Ureter (tissue), 1 donor: ENCODE data around the gene CNPY4. TPM values are rescaled to one million over a fixed set of nuclear protein-coding genes. Genes with fewer than 3 reads are reported as not detected.

Source experiments
- DNase-seq: peaks from one replicate; pipeline ENCODE4 v3.0.0-alpha.2; 2020; ENCODE audit warnings: low spot score
- total RNA-seq: library from RNA; stranded (reverse); gene quantifications from one replicate; pipeline ENCODE4 v1.2.4, GENCODE V29; 2023
- donor health status: DM: yes; HTN: yes; CAD: no.

The CNPY4 gene
- total RNA-seq, 1 donor from 2014 or later = 8.7 TPM

- DNase-seq = peak; percentile 99
These were observed 29.3 kb downstream of the CNPY4 start, which contains the start of gene LAMTOR4 for GRCh38 chr7:100148559-100149328. TSS of gene LAMTOR4 (plus strand) at chr7:100148918. CDS start at chr7:100148973, 55 bp downstream.

DNA sequence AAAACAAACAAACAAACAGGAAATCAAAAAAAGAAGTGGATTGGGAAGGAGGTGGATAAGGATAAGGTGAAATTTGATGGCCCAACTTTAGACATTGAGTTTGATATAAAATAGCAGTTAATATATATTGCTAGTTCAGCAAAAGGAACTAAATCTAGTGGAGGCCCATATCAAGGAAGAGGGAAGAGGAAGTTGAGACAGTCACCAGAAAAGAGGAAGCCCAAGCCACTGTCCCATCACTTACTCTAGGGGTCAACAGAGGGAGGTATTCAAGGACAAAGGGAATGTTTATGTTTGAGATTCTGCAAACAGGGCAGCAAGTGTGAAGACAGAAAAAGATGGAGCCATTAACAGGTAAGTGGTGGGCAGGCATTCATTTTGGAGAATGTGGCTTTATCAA lies 33.0 kb downstream of the CNPY4 start:
- DNase-seq = no peak

DNA sequence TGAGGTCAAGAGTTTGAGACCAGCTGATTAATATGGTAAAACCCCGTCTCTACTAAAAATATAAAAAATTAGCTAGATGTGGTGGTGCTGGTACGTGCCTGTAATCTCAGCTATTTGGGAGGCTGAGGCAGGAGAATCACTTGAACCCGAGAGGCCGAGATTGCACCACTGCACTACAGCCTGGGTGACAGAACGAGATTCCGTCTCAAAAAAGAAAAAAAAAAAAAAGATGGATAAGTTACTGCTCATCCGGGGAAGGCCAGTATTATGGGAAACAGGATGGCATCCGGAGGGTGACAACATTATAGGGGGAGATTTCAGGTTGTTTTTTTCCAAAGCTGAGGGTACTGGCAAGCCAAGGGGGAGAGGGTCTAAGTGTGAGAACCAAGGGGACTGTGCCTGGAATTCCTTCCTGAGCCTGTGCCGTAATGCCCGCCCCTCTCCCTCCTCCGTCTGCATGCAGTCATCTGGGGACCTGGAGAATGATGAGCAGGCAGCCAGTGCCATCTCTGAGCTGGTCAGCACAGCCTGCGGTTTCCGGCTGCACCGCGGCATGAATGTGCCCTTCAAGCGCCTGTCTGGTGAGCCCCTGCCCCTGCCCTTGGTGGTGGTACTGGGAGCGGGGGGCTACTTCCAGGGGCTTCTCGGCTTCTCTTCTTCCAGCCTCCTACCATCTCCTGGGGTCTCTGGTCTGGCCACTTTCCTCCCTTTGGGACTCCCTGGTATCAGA lies 33.7 kb downstream of the CNPY4 start:
- no peak for DNase-seq

GRCh38 chr7:100153708-100154535 lies 34.5 kb downstream of the CNPY4 start:
- DNase-seq = peak; percentile 40

- peak; percentile 44 for DNase-seq
These were observed 35.4 kb downstream of the CNPY4 start for GRCh38 chr7:100154651-100155491.

- DNase-seq = no peak
These were observed 36.3 kb downstream of the CNPY4 start for GRCh38 chr7:100155553-100156317.

GRCh38 chr7:100156331-100157068 lies 37.1 kb downstream of the CNPY4 start:
- DNase-seq = no peak

- DNase-seq = peak; percentile 48
These were observed 37.6 kb downstream of the CNPY4 start for GRCh38 chr7:100157069-100157333.

DNA sequence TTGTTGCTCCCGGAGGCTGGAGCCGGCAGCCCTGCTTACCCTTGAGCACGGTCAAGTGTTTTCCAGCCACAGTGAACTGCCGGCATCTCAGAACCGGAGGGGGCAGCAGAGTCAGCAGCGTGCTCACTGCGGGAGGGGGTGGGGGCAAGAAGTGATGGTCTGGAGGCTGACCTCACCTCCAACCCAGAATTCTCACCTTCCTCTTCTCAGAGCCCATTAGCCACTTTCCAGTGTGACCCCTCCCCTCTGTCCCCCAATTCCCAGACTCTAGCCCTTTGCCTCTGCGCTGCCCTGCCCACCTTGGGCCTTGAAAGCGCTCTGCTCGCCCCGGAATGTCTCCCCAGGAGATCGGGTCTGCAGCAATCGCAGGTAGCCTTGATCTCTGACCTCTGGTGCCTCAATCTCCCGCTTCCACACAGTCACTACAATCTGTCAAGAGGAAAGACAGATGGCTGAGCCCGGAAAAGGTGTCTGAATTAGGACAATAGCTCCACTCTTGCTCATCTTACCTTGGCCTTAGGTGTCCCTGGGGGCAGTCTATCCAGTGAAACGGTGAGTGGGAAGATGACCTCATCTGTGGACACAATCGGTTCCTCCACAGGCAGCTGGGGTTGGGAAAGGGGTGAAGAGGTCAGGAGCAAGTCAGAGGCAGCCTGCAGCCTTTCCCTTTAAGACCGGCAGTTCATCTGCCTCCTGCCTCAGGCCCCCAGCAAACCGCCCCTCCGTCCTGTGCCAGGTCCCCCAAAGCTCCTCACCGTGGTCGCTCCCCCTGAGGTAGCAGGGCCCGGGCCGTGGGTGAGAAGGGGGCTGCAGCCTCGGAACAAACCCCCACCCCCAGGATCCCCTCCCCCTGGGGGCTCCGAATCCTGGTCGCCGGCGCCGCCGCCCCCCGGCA lies 38.1 kb downstream of the CNPY4 start:
- DNase-seq = peak; percentile 44

GRCh38 chr7:100158229-100159098 lies 39.0 kb downstream of the CNPY4 start, which contains the start of gene TRAPPC14:
TSS of gene TRAPPC14 (minus strand) at chr7:100158723. CDS start at chr7:100158499, 224 bp downstream.
- DNase-seq = peak; percentile 93

DNA sequence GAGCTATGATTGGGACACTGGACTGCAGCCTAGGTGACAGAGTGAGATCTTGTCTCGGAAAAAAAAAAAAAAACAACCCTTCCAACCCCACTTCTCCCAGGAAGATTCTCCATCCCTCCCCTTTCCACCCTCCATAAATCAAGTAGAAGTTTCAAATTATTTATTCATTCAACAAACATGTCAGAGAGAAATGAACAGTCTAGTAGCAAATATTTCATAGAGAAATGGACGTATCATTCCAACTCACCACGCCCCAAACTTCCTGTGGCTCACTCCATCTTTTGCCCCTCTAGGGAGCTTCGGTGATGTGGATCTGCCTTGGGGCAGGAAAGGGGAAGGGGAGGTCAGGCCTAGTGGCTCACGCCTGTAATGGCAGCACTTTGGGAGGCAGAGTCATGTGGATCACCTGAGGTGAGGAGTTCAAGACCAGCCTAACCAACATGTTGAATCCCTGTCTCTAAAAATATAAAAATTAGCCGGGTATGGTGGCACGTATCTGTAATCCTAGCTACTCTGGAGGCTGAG lies 39.7 kb downstream of the CNPY4 start:
- no peak for DNase-seq

- no peak for DNase-seq
These were observed 40.6 kb downstream of the CNPY4 start for GRCh38 chr7:100160067-100160466.

DNA sequence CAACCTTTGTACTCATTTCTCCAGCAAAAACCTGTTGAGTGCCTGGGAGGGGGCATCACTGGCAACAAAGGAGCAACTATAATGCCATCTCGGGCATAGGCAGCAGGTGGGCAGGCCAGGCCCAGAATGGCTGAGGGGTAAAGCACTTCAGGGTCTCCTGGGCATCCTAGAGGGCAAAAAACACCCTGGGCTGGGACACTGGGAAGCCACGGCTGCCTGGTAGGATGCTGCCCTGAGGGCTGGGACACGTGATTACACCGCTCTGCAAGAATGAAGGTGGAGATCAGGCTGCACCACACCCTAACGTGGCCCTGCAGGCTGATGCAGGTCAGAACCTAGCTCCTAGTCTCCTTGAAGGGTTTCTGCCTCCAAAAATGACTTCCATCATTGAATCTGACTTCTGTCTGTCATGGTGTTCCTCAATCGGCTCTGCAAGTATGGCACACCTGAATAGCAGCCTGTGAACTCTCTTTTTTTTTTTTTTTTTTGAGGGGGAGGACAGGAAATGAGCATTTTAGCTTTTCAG lies 43.6 kb downstream of the CNPY4 start:
- DNase-seq = peak; percentile 63

DNA sequence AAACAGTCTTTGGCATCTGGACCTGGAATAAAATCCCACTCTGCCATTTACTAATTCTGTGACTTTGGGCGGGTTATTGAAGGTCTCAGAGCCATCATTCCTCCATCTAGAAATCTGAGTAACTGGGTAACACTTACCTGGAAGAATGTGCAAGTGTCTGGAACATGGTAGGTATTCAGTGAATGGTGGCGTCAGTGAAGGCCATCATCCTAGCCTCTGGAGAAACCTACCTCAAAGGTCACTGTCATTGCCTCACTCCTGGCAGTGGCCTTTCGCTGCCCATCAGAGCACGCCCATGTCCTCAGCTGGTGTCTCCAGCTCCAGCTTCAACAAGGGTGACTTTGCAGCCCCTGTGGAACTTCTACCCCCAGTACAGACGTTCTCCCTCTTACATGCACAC lies 44.4 kb downstream of the CNPY4 start:
- DNase-seq = no peak

DNA sequence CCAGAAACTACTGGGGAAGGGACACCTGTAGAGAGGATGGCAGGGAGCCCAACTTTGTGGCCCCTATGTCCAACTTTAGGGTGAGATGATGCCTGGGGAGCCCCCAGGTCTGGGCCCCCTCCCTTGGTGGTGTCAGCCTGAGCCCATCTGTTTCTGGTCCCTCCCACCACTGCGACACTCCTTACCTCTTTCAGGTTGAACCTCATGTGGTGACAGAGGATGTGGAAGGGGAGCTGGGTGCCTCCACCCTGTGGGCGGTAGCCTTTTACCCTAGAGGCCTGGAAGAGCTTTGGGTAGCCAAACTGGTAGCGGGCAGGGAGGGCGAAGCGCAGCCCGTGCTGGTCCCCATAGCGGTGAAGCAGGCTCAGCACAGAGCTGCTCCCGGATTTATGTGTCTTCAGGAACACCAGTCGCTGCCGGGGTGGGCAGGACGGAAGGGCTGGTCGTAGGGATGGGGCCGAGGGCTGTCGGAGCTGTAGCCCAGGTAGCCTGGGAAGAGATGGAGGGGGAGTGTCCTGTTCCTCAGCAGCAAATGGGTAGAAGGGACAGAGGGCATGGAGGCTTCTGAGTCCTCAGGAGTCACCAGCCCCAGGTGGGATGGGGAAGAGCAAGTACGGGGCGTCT lies 47.0 kb downstream of the CNPY4 start:
- DNase-seq = no peak

- DNase-seq = no peak
These were observed 47.8 kb downstream of the CNPY4 start for GRCh38 chr7:100166970-100167911.
